ENCODE measurements around the gene TRABD2A. TPM values are rescaled to one million over a fixed set of nuclear protein-coding genes. Genes with fewer than 3 reads are reported as not detected.

The TRABD2A gene
- total RNA-seq, 2 donors from 2014 or later, result 4.8 to 7.7 TPM

DNA sequence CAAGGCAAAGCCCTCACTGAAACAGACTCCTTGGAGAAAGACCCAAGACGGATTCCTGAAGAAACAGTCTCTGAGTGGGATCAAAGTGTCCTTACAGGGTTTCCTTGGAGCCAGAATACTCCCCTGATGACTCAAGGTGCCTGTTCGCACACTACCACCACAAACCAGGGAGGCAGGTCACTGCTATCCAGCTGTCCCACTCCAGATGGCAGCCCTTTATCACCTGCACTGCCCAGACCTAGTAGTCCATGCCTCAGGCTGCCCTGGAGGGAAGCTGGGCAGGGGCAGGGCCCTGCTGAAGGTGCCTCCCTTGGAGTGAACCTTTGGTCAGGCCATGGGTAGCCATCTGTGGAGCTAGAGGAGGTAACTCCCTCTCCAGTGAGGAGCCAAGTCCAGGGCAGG, 34.1 kb downstream of the TRABD2A start:
- H3K27me3 Mint-ChIP-seq (ENCODE audit: insufficient read depth), result peaks cover 55% of the 10 kb centered on the region
- 93 to 94% methylated on average over 2 of the region's 2 CpGs for WGBS, 2 experiments (ENCODE audit: insufficient coverage in 1 of 2, insufficient read length in 1 of 2)

GRCh38 chr2:84846041-84846663, 34.7 kb downstream of the TRABD2A start:
- peak; percentile 19 for TF ChIP-seq CTCF (conservative IDR thresholded peaks at IDR 0.05)
- Histone ChIP-seq H3K27ac (ENCODE audit: low read depth, low read length) (no peak overlapping the region), H3K9ac (ENCODE audit: extremely low read depth, low read length, poor library complexity, severe bottlenecking) (no peak overlapping the region), H3K4me3 (ENCODE audit: low read length) (no peak overlapping the region), H3K9me3 (ENCODE audit: control insufficient read depth, low read length) (no peaks in the 10 kb centered on the region), H3K27me3 (ENCODE audit: control insufficient read depth, insufficient read depth, low read length, poor library complexity, severe bottlenecking) (peaks cover 47% of the 10 kb centered on the region), H3K4me1 (ENCODE audit: control insufficient read depth, insufficient read depth, low read length) (peaks cover 8% of the 10 kb centered on the region), H3K36me3 (ENCODE audit: control insufficient read depth, insufficient read depth, low read length) (no peaks in the 10 kb centered on the region)
- no peak overlapping the region for H3K4me3 Mint-ChIP-seq
- no peaks in the 10 kb centered on the region for H3K36me3 Mint-ChIP-seq (ENCODE audit: low read depth)
- WGBS, 2 experiments (ENCODE audit: insufficient coverage in 1 of 2, insufficient read length in 1 of 2), result 65 to 86% methylated on average over 4 to 5 of the region's 5 CpGs
- H3K27ac Mint-ChIP-seq, result no peak overlapping the region
- no peaks in the 10 kb centered on the region for H3K9me3 Mint-ChIP-seq
- H3K4me1 Mint-ChIP-seq, result peaks cover 12% of the 10 kb centered on the region
- DNase-seq, result peak; percentile 47
- H3K27me3 Mint-ChIP-seq (ENCODE audit: insufficient read depth), result peaks cover 58% of the 10 kb centered on the region

More for the DNA sequence above, 34.1 kb downstream of the TRABD2A start:
- H3K27me3 ChIP-seq (ENCODE audit: control insufficient read depth, insufficient read depth, low read length, poor library complexity, severe bottlenecking), result peaks cover 41% of the 10 kb centered on the region
- Mint-ChIP-seq H3K4me1 (peaks cover 12% of the 10 kb centered on the region), H3K27ac (no peak overlapping the region), H3K9me3 (no peaks in the 10 kb centered on the region), H3K36me3 (ENCODE audit: low read depth) (no peaks in the 10 kb centered on the region), H3K4me3 (no peak overlapping the region)
- H3K4me3 ChIP-seq (ENCODE audit: low read length), result no peak overlapping the region
- no peak overlapping the region for H3K27ac ChIP-seq (ENCODE audit: low read depth, low read length)
- DNase-seq, result peak; percentile 34
- peaks cover 8% of the 10 kb centered on the region for H3K4me1 ChIP-seq (ENCODE audit: control insufficient read depth, insufficient read depth, low read length)
- H3K9ac ChIP-seq (ENCODE audit: extremely low read depth, low read length, poor library complexity, severe bottlenecking), result no peak overlapping the region
- TF ChIP-seq CTCF (conservative IDR thresholded peaks at IDR 0.05), result no peak
- H3K9me3 ChIP-seq (ENCODE audit: control insufficient read depth, low read length), result no peaks in the 10 kb centered on the region
- no peaks in the 10 kb centered on the region for H3K36me3 ChIP-seq (ENCODE audit: control insufficient read depth, insufficient read depth, low read length)

GRCh38 chr2:84844141-84844540, 36.7 kb downstream of the TRABD2A start:
- Mint-ChIP-seq H3K4me3 (no peak overlapping the region), H3K27ac (no peak overlapping the region), H3K27me3 (ENCODE audit: insufficient read depth) (peaks cover 52% of the 10 kb centered on the region), H3K9me3 (no peaks in the 10 kb centered on the region), H3K4me1 (peaks cover 17% of the 10 kb centered on the region), H3K36me3 (ENCODE audit: low read depth) (no peaks in the 10 kb centered on the region)
- Histone ChIP-seq H3K36me3 (ENCODE audit: control insufficient read depth, insufficient read depth, low read length) (no peaks in the 10 kb centered on the region), H3K27ac (ENCODE audit: low read depth, low read length) (no peak overlapping the region), H3K27me3 (ENCODE audit: control insufficient read depth, insufficient read depth, low read length, poor library complexity, severe bottlenecking) (peaks cover 37% of the 10 kb centered on the region), H3K9me3 (ENCODE audit: control insufficient read depth, low read length) (no peaks in the 10 kb centered on the region), H3K4me1 (ENCODE audit: control insufficient read depth, insufficient read depth, low read length) (peaks cover 8% of the 10 kb centered on the region), H3K9ac (ENCODE audit: extremely low read depth, low read length, poor library complexity, severe bottlenecking) (no peak overlapping the region), H3K4me3 (ENCODE audit: low read length) (no peak overlapping the region)
- DNase-seq, result no peak
- 91% methylated on average over 8 of the region's 8 CpGs for WGBS, 2 experiments (ENCODE audit: insufficient coverage in 1 of 2, insufficient read length in 1 of 2)
- no peak for TF ChIP-seq CTCF (conservative IDR thresholded peaks at IDR 0.05)

All from endodermal cell (in vitro differentiated cells).